ENCODE data around the gene KLF1. TPM values are rescaled to one million over a fixed set of nuclear protein-coding genes. Genes with fewer than 3 reads are reported as not detected.

KLF1 gene
- total and polyA plus RNA-seq, 2 of the 8 experiments (the other 6 are each of a cell fraction or from before 2014, with no cell fraction given), result 0.84 to 0.91 TPM

DNA sequence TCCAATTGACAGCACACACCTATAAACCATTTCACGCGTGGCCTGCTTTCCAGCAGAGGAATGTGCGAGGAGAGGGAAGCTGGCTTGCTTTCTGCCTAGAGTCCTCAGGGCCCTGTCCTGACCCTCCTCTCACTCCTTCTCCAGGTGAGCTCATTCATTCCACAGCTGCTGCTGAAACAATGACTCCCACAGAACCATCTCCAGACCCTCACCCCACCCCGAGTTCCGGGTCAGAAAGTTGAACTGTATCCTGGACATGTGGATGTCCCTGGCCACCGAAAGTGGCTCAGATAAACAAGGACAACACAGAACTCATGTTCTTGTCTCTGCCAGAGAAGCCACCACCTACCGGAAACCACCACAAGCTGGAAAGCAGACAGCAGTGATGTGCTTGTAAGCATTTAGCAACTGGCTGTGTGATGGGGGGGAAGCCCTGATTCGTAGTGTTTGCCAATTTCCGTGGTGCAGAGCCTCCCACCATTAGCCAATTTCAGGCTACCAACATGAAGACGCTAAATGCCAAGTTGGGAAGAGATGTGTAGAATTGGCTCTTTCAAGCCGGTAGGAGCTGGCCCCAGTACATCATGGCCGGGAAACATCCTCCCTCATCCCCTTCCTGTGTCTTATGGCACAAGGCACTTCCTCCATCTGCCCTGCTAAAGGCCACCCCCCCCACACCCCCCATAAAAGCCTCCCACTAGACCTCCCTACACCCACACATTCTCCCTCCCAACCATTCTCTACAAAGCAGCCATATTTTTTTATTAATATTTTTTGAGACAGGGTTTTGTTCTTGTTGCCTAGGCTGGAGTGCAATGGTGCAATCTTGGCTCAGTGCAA, 27.1 kb upstream of the KLF1 start:
- H3K56ac ChIP-seq (replicated peaks; ENCODE audit: insufficient read length, low read depth, low read length), result no peak overlapping the region
- CTCF ChIA-PET (ENCODE audit: partially characterized antibody), result interaction anchor here (0.7 to 1.7 kb wide), 7 partner anchors 12 to 51 kb away, joined by 3 to 8 read pairs (median 3); partner anchors contain the start of gene KLF1
- 89% methylated on average over 11 of the region's 12 CpGs; no CpG with 5 or more reads in 1 of the 2 experiments for WGBS, 2 experiments (ENCODE audit: extremely low coverage in 1 of 2, insufficient coverage in 1 of 2, insufficient read length in 1 of 2, insufficient replicate concordance in 2 of 2, low coverage in 1 of 2, low lambda C conversion rate in 2 of 2, missing lambda C conversion rate in 1 of 2)
- H2BK120ac ChIP-seq (replicated peaks; ENCODE audit: low read depth, low read length), result no peak overlapping the region
- H2BK15ac ChIP-seq (ENCODE audit: low read length), result peak overlapping the region; percentile 34; the same call in 1 of the 2 replicates
- H2BK5ac ChIP-seq (ENCODE audit: low read depth, low read length), result 0 out of 2 replicates have a peak overlapping the region, but pooled peaks have one; percentile 4
- H3K27ac ChIP-seq (ENCODE audit: low read depth, low read length), result no peak overlapping the region
- FAIRE-seq (no peak), DNase-seq (ENCODE audit: low read depth in 1 of 2, low spot score in 2 of 2) (no peak)
- H4K5ac ChIP-seq (ENCODE audit: insufficient read length, low read depth, low read length), result no peak overlapping the region
- H3K27me3 ChIP-seq (replicated peaks in 1 of 4; ENCODE audit: control insufficient read depth in 3 of 4, extremely low read depth in 1 of 4, insufficient read depth in 3 of 4, low read length in 3 of 4), result peaks cover 6 to 12% (median 11%) of the 10 kb centered on the region in 4 experiments
- H2BK20ac ChIP-seq (ENCODE audit: low read length), result peak overlapping the region; percentile 24; the same call in 1 of the 2 replicates
- TF ChIP-seq EZH2 (IDR thresholded peaks at IDR 0.05; ENCODE audit: low read depth, low read length, severe bottlenecking) (no peak), SIN3A (conservative IDR thresholded peaks at IDR 0.05 in 1 of 2, IDR thresholded peaks at IDR 0.05 in 1 of 2; ENCODE audit: low read depth in 1 of 2, low read length in 2 of 2) (no peak), RFX5 (IDR thresholded peaks at IDR 0.05; ENCODE audit: borderline replicate concordance, low read depth, low read length) (no peak)
- no peaks in the 10 kb centered on the region for H3K36me3 ChIP-seq (ENCODE audit: control insufficient read depth in 2 of 4, insufficient read depth in 4 of 4, low read length in 3 of 4)
- no peak overlapping the region for H4K91ac ChIP-seq (replicated peaks; ENCODE audit: insufficient read length, low read length)
- H3K9me3 ChIP-seq (ENCODE audit: insufficient read depth in 2 of 2, low read depth in 1 of 2, low read length in 1 of 2), result peaks cover 2 to 9% of the 10 kb centered on the region in 2 experiments; a peak in 1 of 4 replicates
- H4K8ac ChIP-seq (ENCODE audit: extremely low read depth, insufficient read depth, low read length), result no peak overlapping the region
- no peak overlapping the region for H2AFZ ChIP-seq (ENCODE audit: low read length)
- H3K79me1 ChIP-seq (ENCODE audit: low read depth, low read length), result no peaks in the 10 kb centered on the region
- POLR2A ChIA-PET (ENCODE audit: partially characterized antibody), result interaction anchor here (0.7 to 13.9 kb wide), 15 partner anchors 7 to 1517 kb away, joined by 3 to 180 read pairs (median 6); partner anchors contain the start of genes CALR, FARSA, GCDH and THSD8
- H3K4me3 ChIP-seq (ENCODE audit: extremely low read depth in 1 of 4, insufficient read depth in 2 of 4, low read depth in 3 of 4, low read length in 4 of 4), result no peak overlapping the region
- no peaks in the 10 kb centered on the region for H4K20me1 ChIP-seq (replicated peaks in 1 of 2; ENCODE audit: control insufficient read depth in 1 of 2, insufficient read depth in 2 of 2, low read length in 2 of 2)
- H3K4me2 ChIP-seq (ENCODE audit: insufficient read depth in 1 of 2, low read depth in 2 of 2, low read length in 2 of 2), result peak overlapping the region; percentile 25 to 58; a peak in 2 of 4 replicates
- peak overlapping the region; percentile 12; the same call in 1 of the 2 replicates for H3K18ac ChIP-seq (ENCODE audit: extremely low read depth, low read length)
- H3K23ac ChIP-seq (ENCODE audit: insufficient read length), result no peak overlapping the region
- no peaks in the 10 kb centered on the region for H3K23me2 ChIP-seq (ENCODE audit: low read depth, low read length)
- H3K4me1 ChIP-seq (replicated peaks in 1 of 4; ENCODE audit: control insufficient read depth in 3 of 4, insufficient read depth in 4 of 4, low read length in 3 of 4), result peaks cover 8 to 20% (median 15%) of the 10 kb centered on the region in 4 experiments
- no peak overlapping the region for H3K9ac ChIP-seq (replicated peaks in 1 of 4; ENCODE audit: extremely low read depth in 1 of 4, low read depth in 3 of 4, low read length in 3 of 4)
- H3K4ac ChIP-seq (replicated peaks; ENCODE audit: insufficient read length, low read depth, low read length), result no peak overlapping the region
- H3K79me2 ChIP-seq (ENCODE audit: control insufficient read depth in 1 of 2, insufficient read depth in 2 of 2, low read length in 2 of 2), result no peaks in the 10 kb centered on the region
- no peak overlapping the region for H2AK5ac ChIP-seq (ENCODE audit: low read depth, low read length)
- H3K14ac ChIP-seq (ENCODE audit: insufficient read length), result no peak overlapping the region
- H2BK12ac ChIP-seq (ENCODE audit: low read depth, low read length), result no peak overlapping the region

Measured in H1 (cell line).